Vagina (tissue), 2 donors: ENCODE results near the gene PTPRE. TPM values are rescaled to one million over a fixed set of nuclear protein-coding genes. Genes with fewer than 3 reads are reported as not detected.
A peak's percentile ranks its signal among the peaks of the same experiment; 100 is the strongest.

Source experiments
- DNase-seq, 2 donors: peaks; one replicate each; pipeline ENCODE4 v3.0.0-alpha.2; 2017; ENCODE audit errors: extremely low spot score in 2 of 2
- H3K27ac ChIP-seq: fragments of 200-600 bp; sonication (generic); one replicate; pipeline ENCODE4 v1.5.1; 2019
- H3K27me3 ChIP-seq: fragments of 200-600 bp; sonication (generic); one replicate; pipeline ENCODE4 v1.5.1; 2019
- H3K36me3 ChIP-seq, 2 donors: fragments of 200-600 bp; sonication (generic); one replicate each; pipeline ENCODE4 v1.5.1; 2017 to 2019
- H3K4me1 ChIP-seq: fragments of 200-600 bp; sonication (generic); one replicate; pipeline ENCODE4 v1.5.1; 2019
- H3K4me3 ChIP-seq, 2 donors: fragments of 200-600 bp; sonication (generic); 1 replicate in 1 of 2; 2 replicates in 1 of 2; pipeline ENCODE4 v1.5.1; 2016 to 2019
- H3K9me3 ChIP-seq: fragments of 200-600 bp; sonication (generic); one replicate; pipeline ENCODE4 v1.5.1; 2019
- CTCF ChIP-seq, 3 experiments: fragments of 450-650 bp in 2 of 3; fragments of 200-600 bp in 1 of 3; sonication (generic) in 1 of 3; IDR thresholded peaks; one replicate each; pipeline ENCODE4 v1.5.1; 2017 to 2019; ENCODE audit warnings: antibody characterized with exemption in 3 of 3, mild to moderate bottlenecking in 2 of 3, moderate library complexity in 2 of 3
- POLR2A ChIP-seq, 2 donors: fragments of 450-650 bp; IDR thresholded peaks; one replicate each; pipeline ENCODE4 v1.6.1; 2017; ENCODE audit warnings: antibody characterized with exemption in 2 of 2, mild to moderate bottlenecking in 2 of 2, moderate library complexity in 2 of 2
- POLR2AphosphoS5 ChIP-seq, 2 donors: sonication (generic); formaldehyde crosslinking; IDR thresholded peaks; one replicate each; pipeline ENCODE4 v1.9.0; 2017; ENCODE audit warnings: antibody characterized with exemption in 2 of 2, mild to moderate bottlenecking in 2 of 2, low read depth in 1 of 2; ENCODE audit not compliant: insufficient read depth in 1 of 2
- intact Hi-C: fragments of 100-400 bp; cut with DNase I; formaldehyde crosslinking; loops from one replicate; pipeline ENCODE4 v1.15.1; 2023
- total RNA-seq: library from RNA; depleted of rRNA; stranded (reverse); fragments of >200 nt; gene quantifications from one replicate; pipeline ENCODE4 v1.2.3, GENCODE V29; 2016

PTPRE gene
- total RNA-seq, 1 donor from 2014 or later, result 77.6 TPM

- Histone ChIP-seq H3K27ac (peak overlapping the region; percentile 56), H3K9me3 (no peaks in the 10 kb centered on the region), H3K36me3 (no peaks in the 10 kb centered on the region), H3K27me3 (no peaks in the 10 kb centered on the region), H3K4me3 (no peak overlapping the region), H3K4me1 (peaks cover 26% of the 10 kb centered on the region)
- intact Hi-C loops, result no loop called here
- DNase-seq, result no peak
- TF ChIP-seq CTCF (IDR thresholded peaks at IDR 0.05), result no peak
- TF ChIP-seq POLR2AphosphoS5 (IDR thresholded peaks at IDR 0.05; ENCODE audit: insufficient read depth in 1 of 2, low read depth in 1 of 2), result peak in 1 of 2 donors; percentile 7
- no peak for TF ChIP-seq POLR2A (IDR thresholded peaks at IDR 0.05)
Observed at GRCh38 chr10:128063736-128064107, 156.8 kb downstream of the PTPRE start.

- no peak for DNase-seq
- peak overlapping the region; percentile 56 for H3K27ac ChIP-seq
Observed at GRCh38 chr10:128064108-128064969, 157.4 kb downstream of the PTPRE start.

GRCh38 chr10:128064970-128065580, 158.2 kb downstream of the PTPRE start:
- Histone ChIP-seq H3K9me3 (no peaks in the 10 kb centered on the region), H3K27ac (peak overlapping the region; percentile 24), H3K4me3 (no peak overlapping the region), H3K27me3 (no peaks in the 10 kb centered on the region), H3K4me1 (peaks cover 26% of the 10 kb centered on the region), H3K36me3 (no peaks in the 10 kb centered on the region)
- no peak for DNase-seq
- TF ChIP-seq POLR2AphosphoS5 (IDR thresholded peaks at IDR 0.05; ENCODE audit: insufficient read depth in 1 of 2, low read depth in 1 of 2), result peak in 1 of 2 donors; percentile 15
- no peak for TF ChIP-seq POLR2A (IDR thresholded peaks at IDR 0.05)
- intact Hi-C loops, result no loop called here

More at GRCh38 chr10:128064108-128064969, 157.4 kb downstream of the PTPRE start:
- TF ChIP-seq POLR2A (IDR thresholded peaks at IDR 0.05) (no peak), POLR2AphosphoS5 (IDR thresholded peaks at IDR 0.05; ENCODE audit: insufficient read depth in 1 of 2, low read depth in 1 of 2) (no peak), CTCF (IDR thresholded peaks at IDR 0.05) (no peak)
- intact Hi-C loops, result no loop called here
- Histone ChIP-seq H3K4me1 (peaks cover 26% of the 10 kb centered on the region), H3K36me3 (no peaks in the 10 kb centered on the region), H3K9me3 (no peaks in the 10 kb centered on the region), H3K27me3 (no peaks in the 10 kb centered on the region), H3K4me3 (no peak overlapping the region)

- H3K36me3 ChIP-seq, result peaks cover 0 to 3% of the 10 kb centered on the region in 2 donors
- DNase-seq, result no peak
- no peak overlapping the region for H3K27ac ChIP-seq
- intact Hi-C loops, result no loop called here
- no peak overlapping the region for H3K4me3 ChIP-seq
- no peaks in the 10 kb centered on the region for H3K9me3 ChIP-seq
- H3K27me3 ChIP-seq, result no peaks in the 10 kb centered on the region
- peaks cover 26% of the 10 kb centered on the region for H3K4me1 ChIP-seq
- TF ChIP-seq CTCF (IDR thresholded peaks at IDR 0.05), result no peak
- no peak for TF ChIP-seq POLR2AphosphoS5 (IDR thresholded peaks at IDR 0.05; ENCODE audit: insufficient read depth in 1 of 2, low read depth in 1 of 2)
- no peak for TF ChIP-seq POLR2A (IDR thresholded peaks at IDR 0.05)
Observed at GRCh38 chr10:128065881-128066534, 159.1 kb downstream of the PTPRE start.

GRCh38 chr10:128066870-128067382, 160.0 kb downstream of the PTPRE start:
- peaks cover 0 to 3% of the 10 kb centered on the region in 2 donors for H3K36me3 ChIP-seq
- intact Hi-C loops, result no loop called here

More at GRCh38 chr10:128066870-128067382, 160.0 kb downstream of the PTPRE start:
- Histone ChIP-seq H3K9me3 (no peaks in the 10 kb centered on the region), H3K27ac (no peak overlapping the region), H3K4me1 (peaks cover 26% of the 10 kb centered on the region), H3K27me3 (no peaks in the 10 kb centered on the region), H3K4me3 (no peak overlapping the region)
- TF ChIP-seq CTCF (IDR thresholded peaks at IDR 0.05) (no peak), POLR2A (IDR thresholded peaks at IDR 0.05) (no peak), POLR2AphosphoS5 (IDR thresholded peaks at IDR 0.05; ENCODE audit: insufficient read depth in 1 of 2, low read depth in 1 of 2) (no peak)
- DNase-seq, result no peak
